ENCODE measurements around the gene ADM2.
"Not testable (repeated sequence)": the region's sequence is repeated elsewhere in the genome, so short reads cannot be mapped to it uniquely, and the experiment has no call there.

The ADM2 gene

GRCh38 chr22:50526834-50527801 is 45.8 kb downstream of the ADM2 start:
- peak; percentile 24 for DNase-seq

DNA sequence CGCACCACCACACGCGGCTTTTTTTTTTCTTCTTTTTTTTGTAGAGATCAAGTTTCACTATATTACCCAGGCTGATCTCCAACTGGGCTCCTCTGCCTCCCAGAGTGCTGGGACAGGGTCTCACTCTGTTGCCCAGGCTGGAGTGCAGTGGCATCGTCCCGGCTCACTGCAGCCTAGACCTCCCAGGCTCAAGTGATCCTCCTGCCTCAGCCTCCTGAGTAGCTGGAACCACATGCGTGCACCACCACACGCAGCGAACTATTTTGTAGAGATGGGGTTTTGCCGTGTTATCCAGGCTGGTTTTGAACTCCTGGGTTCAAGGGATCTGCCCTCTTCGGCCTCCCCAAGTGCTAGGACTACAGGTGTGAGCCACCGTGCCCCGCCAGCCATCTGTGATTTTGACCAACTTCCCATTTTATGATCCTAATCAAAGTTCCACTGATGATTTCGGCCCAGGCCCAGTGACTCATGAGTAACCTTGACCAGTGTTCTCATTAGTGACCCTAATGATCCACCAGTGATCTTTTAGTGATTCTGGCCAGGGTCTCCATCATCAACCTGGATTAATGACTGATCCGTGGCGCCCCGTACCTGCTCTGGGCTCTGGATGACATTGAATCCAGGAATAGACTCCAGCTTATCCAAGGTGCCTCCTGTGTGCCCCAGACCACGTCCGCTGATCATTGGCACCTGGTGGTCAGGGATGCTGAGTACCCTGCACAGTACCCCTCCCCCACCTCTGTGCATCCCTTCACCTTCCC is 46.8 kb downstream of the ADM2 start:
- DNase-seq, result no peak

DNA sequence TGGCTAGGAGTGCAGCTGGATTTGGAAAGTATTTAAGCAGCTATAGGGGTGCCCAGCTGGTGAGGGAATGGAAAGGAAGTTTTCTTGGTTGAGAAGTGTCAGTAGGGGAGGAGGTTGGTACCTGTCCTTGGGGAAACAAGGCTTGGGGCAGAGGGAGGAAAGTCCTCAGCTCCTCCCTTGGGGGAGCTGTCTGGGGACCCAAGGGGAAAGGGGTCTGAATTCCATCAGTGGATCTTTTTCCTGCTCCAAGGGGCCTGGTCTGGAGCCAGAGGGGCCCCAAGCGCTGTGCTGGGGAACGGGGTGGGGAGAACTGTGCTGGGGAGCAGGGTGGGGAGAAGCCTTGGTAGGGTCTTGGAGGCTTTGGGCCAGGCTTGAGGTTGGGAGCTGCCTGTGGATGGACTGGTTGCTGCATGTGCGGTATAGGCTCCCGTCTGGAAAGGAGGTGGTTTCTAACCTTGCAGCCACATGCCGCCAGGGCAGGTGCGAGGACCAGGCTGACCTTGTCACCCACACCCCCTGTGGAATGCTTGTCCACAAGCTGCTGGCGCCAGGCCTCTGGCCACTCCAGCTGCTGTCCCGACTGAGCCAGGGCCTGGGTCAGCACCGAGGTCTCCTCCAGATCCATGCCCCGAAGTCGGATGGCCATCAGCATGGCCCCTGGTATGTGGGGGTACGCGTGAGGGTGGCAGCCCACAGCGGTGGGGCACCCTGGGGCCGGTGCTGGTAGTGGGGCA is 47.5 kb downstream of the ADM2 start:
- DNase-seq, result no peak

GRCh38 chr22:50529416-50529896 is 48.1 kb downstream of the ADM2 start:
- DNase-seq, result no peak

- no peak for DNase-seq
These were observed 48.7 kb downstream of the ADM2 start, which contains the start of gene TYMP for GRCh38 chr22:50529897-50530579. Gene TYMP (minus strand): TSS chr22:50530012. CDS start chr22:50529709, 303 bp downstream.

DNA sequence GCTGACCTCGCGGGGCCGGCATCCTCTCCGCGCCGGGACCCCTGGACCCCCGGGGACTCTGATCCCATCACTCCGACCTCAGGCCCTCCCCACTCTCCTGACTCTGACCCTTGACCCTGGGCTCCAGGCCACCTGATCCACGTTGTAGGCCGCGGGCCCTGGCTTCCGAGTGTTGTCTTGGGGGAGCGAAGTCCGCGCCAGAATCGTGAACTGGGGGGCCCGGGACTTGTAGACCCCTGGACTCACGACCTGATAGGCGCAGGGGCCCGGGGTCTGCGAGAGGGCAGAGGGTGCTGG is 49.2 kb downstream of the ADM2 start:
- no peak for DNase-seq

GRCh38 chr22:50530877-50531545 is 49.7 kb downstream of the ADM2 start:
- DNase-seq, result peak; percentile 56

GRCh38 chr22:50531546-50531961 is 50.2 kb downstream of the ADM2 start:
- peak; percentile 44 for DNase-seq

GRCh38 chr22:50531962-50532674 is 50.8 kb downstream of the ADM2 start:
- DNase-seq, result peak; percentile 47

GRCh38 chr22:50532824-50533796 is 51.8 kb downstream of the ADM2 start:
- no peak for DNase-seq

- not testable (repeated sequence) for DNase-seq
These were observed 52.7 kb downstream of the ADM2 start for GRCh38 chr22:50533856-50534711.

DNA sequence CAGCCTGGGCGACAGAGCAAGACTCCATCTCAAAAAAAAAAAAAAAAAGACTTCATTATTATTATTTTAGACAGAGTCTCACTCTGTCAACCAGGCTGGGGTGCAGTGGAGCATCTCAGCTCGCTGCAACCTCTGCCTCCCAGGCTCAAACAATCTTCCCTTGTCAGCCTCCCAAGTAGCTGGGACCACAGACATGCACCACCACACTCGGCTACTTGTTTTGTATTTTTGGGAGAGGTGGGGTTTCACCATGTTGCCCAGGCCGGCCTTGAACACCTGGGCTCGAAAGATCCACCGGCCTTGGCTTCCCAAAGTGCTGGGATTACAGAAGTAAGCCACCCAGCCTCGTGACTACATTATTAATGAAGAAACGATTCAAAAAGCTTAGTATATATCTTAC is 53.8 kb downstream of the ADM2 start:
- DNase-seq, result no peak
